GM12865 (cell line): Measurements from ENCODE around the gene WFDC5.

Experiments used
- DNase-seq: peaks from one replicate; pipeline ENCODE4 v3.0.0; 2010; ENCODE audit warnings: low read depth
- H3K4me3 ChIP-seq: 2 replicates; pipeline ENCODE4 v1.5.1; 2011; ENCODE audit warnings: mild to moderate bottlenecking, low read depth, low read length, control low read depth
- CTCF ChIP-seq: IDR thresholded peaks from 2 replicates; pipeline ENCODE4 v1.5.1; 2011; ENCODE audit warnings: low read length, control low read depth, low read depth, inconsistent platforms; ENCODE audit not compliant: insufficient read depth; ENCODE audit errors: missing control alignments

WFDC5 gene

GRCh38 chr20:45105317-45105716 is 9.7 kb downstream of the WFDC5 start:
- H3K4me3 ChIP-seq, result no peak overlapping the region
- TF ChIP-seq CTCF, result no peak
- DNase-seq, result no peak

GRCh38 chr20:45104786-45105185 is 10.2 kb downstream of the WFDC5 start:
- no peak for DNase-seq
- TF ChIP-seq CTCF, result no peak

GRCh38 chr20:45103072-45103471 is 11.9 kb downstream of the WFDC5 start:
- no peak for TF ChIP-seq CTCF
- no peak for DNase-seq
- H3K4me3 ChIP-seq, result no peak overlapping the region

More at GRCh38 chr20:45104786-45105185, 10.2 kb downstream of the WFDC5 start:
- no peak overlapping the region for H3K4me3 ChIP-seq

GRCh38 chr20:45101333-45101850 is 13.6 kb downstream of the WFDC5 start:
- no peak for DNase-seq
- no peak overlapping the region for H3K4me3 ChIP-seq
- no peak for TF ChIP-seq CTCF

- DNase-seq, result no peak
- H3K4me3 ChIP-seq, result no peak within 1 kb of the TSS
- TF ChIP-seq CTCF, result no peak
Observed at GRCh38 chr20:45100563-45101245, 14.3 kb downstream of the WFDC5 start, which contains the start of gene KCNS1. KCNS1 (minus strand) TSS chr20:45101127; CDS start chr20:45099236, 1,891 bp downstream.

- TF ChIP-seq CTCF, result no peak
- DNase-seq, result peak; percentile 18
- H3K4me3 ChIP-seq, result no peak overlapping the region
Observed at GRCh38 chr20:45098103-45098773, 16.7 kb downstream of the WFDC5 start.
